Measurements from ENCODE around the gene SSBP4.

The SSBP4 gene

DNA sequence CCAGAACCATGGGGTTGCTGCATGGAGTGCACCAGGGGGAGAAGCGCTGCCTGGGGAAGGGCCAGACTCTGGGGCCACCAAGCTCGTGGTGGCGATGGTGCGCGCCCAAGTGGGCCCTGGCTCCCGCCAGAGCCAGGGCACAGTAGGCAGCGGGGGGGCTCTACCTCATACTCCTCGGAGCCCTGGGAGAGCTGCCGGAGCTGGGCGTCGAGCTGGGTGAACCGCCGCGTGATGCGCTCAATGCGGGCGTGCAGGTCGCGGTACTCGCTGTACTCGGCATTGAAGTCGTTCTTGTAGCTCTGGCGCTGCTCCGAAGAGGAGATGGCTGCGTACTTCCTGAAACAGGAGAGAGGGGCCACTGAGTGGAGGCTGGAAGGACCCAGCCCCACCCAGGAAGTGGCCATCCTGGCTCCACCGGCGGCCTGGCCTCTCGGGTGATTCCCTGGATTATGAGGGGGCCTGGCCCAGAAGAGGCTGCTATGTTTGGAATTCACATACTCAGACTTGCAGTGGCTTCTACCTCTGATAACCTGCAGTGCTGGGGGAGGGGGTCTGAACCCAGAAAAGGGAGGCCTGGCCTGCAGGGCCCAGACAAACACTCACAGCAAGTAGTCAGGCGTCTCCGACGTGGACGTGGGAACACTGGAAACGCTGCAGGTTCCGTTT, 27.1 kb downstream of the SSBP4 start:
- no peak for FAIRE-seq

DNA sequence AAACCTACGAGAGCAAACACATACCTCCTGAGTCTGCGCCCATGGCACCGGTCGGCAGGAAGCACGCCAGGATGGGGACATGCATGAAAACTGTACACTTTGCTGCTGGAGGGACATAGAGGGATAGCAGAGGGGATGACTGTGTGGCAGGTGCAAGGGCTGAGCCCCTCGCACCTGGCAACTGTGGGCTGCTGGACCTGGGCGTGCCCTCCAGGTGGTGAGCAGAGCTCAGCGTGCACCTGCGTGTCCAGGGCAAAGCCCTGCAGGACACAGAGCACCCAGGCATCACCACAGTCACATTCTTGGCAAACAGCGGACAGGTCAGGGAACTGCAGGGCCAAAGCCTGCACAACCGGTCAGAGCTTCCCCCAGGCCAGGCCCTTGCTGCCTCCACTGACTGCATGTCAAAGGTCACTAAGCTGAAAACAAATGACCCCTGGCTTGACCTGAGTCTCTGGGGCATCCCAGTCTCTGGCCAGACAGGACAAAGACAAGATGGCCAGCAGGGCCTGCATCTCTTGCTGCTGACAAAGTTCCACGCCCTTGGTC, 27.7 kb downstream of the SSBP4 start:
- no peak for FAIRE-seq

DNA sequence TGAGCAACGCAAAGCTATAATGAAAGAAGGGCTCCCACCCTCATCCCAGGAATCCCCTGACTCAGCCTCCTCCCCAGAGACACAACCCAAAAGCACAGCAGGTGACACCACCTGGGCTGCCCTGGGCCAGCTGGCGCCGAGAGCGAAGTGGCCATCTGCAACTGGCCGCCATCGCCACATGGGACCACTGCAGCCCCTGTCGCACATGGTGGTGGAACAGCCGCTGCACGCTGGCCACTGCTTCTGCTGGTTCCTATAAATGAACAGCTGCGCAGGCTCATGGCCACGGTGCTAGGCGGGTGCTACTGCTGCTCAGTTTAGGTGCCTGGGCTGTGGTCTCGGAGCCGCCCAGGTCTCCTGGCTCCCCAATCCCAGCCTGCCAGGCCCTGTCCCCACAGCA, 30.4 kb downstream of the SSBP4 start:
- no peak for FAIRE-seq

DNA sequence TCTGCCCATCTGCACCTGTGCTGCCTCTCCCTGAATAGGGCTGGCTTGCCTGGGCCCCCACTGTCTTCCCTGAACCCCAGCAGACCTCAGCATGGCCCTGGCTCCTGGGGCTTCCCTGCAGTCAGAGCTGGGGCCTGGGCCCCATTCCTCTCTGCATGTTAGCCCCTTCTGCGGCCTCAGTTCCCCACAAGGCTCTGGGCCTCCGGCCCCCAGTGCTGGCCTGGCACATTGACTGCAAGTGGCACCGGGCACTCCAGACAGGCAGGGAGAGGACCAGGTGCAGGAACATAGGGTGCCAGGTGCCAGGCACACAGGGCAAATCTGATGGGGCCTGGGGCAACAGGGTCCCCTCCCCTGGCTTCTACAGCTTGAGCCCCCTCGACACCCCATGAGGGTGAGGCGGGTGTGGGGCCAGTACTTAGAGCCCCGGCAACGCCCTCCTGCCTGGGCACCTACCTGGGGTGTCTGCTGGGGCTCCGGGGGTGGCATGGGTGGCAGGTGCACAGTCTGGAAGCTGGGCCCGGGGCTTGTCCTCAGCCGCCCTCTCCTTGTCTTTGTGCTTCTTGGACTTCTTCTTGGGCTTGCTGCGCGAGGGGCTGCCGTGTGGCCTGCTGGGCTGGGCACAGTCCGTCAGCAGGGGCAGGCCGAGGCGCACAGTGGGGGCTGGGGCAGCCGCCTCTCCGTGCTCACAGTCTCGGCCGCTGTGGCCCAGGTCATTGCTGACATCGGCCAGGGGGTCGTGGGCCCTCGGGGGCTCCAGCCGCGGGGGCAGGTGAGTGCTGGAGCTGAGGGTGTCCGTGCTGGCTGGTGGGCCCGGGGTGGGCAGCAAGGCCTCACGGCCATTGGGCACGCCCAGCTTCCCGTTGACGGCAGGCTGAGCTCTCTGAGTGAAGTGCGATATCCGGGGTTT, 31.1 kb downstream of the SSBP4 start:
- no peak for FAIRE-seq

DNA sequence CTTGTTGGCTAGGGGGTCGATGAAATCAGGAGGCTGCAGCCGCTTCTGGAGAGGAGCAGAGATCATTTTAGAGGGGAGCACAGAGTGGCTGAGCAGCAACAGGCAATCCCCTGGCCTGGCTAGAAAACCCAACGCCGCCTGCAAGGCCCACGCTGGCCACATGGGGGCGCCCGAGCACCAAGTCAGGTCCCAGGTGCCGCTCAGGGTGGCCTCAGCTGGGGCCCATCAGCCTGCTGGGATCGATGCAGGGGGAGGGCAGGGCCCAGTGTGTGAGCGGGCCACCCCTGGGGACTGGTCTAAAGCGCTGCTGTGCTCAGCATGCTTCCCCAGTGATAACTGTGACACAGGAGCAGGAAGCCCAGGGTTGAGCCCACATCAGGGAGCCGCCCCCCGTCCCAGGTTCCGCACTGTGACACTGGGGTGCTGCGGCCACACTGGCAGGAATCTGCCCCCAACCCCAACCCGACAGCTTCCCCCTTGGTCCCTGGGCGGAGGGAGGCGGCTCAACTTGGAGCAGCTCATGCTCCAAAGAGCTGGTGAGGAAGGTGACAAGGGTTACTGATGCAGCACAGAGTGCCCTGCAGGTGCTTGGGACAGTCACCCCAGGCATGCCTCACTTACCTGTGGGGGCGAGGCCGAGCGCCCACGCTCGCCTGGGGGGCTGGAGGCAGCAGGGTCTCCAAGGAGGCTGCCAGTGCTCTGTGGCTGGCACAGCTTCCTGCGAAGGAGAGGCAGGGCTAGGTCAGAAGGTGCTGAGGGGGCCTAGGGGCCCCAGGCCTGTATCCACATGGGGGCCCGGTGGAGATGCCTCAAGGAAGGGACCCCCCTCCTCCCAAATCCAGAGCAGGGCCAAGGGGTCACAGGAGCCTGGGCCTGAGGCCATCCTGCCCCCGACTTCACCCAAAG, 32.0 kb downstream of the SSBP4 start:
- no peak for FAIRE-seq

DNA sequence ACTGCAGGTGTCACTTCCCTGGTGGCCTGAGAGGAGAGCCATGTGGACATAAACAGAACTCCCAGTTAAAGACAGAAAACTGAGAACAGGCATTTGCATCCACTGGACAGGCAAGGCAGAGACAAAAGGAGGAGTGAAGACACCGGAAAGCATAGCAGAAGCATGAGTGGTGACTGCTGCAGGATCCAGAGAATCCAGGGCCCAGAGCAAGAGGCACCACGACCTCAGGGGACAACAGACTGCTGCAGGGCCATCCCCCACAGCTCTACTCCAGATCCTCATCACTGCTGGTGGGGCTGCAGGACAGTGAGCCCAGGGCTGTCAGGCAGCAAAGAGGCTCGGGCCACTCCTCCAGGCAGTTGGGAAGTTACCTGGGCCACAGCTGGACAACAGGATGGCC, 33.2 kb downstream of the SSBP4 start:
- FAIRE-seq, result no peak

DNA sequence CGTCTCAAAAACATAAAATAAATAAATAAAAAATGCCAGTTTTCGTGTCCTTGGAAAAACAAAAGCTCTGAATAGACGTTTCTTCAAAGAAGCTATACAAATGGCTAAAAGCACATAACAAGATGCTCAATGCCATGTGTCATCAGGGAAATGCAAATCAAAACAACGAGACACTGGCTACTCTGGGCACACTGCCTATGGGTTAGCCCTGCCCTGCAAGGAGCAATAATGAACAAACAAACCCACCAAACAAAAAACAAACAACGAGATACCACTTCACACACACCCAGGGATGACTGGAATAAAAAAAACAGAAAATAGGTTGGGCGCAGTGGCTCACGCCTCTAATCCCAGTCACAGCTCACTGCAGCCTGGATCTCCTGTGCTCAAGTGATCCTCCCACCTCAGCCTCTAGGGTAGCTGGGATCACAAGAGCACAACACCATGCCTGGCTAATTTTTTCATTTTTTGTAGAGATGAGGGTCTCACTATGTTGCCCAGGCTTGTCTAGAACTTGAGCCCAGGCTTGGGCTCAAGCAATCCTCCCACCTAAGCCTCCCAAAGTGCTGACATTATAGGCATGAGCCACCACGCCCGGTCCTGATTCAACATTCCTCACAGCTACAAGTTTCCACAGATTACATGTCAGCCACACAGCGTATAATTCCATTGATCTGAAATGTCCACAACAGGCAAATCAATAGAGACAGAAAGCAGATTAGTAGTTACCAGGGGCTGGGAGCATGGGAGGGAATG, 34.2 kb downstream of the SSBP4 start:
- FAIRE-seq, result no peak

DNA sequence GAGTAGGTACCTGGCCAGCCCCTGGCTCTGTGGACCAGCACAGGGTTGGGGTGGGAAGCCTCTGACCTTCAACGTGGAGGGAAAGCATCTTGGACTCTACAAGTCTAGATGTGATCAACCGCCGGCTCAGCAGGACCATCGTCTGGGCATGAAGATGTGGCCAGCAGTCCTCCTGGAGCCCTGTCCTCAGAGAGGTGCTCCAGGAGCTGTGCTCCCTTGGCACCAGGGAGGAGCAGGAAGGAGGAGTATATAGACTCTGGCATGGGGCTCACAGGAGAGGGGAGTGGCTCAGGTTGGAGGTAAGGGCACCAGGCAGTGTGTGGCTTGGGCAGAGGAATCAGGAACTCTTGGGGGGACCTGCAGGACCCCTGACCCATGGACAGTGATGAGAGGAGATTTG, 37.1 kb downstream of the SSBP4 start:
- no peak for FAIRE-seq

DNA sequence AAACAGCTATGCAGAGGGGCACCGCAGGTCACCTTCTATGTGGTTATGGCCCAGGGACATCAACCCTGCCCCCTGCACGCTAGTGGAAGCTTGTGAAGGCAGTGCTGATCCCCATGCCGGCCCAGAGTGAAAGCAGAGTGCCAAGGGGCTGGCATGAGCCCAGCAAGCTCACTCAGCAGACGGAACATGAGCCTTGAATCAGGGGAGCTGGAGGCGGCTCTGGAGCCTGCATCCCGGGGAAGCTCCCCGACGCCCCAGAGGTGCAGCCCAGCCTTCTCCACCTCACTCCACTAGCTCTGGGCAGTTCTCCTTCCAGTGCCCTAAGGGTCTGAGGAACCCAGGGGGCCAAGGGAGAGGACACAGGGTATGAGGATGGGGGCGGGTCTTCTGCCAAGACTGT, 37.8 kb downstream of the SSBP4 start:
- no peak for FAIRE-seq

DNA sequence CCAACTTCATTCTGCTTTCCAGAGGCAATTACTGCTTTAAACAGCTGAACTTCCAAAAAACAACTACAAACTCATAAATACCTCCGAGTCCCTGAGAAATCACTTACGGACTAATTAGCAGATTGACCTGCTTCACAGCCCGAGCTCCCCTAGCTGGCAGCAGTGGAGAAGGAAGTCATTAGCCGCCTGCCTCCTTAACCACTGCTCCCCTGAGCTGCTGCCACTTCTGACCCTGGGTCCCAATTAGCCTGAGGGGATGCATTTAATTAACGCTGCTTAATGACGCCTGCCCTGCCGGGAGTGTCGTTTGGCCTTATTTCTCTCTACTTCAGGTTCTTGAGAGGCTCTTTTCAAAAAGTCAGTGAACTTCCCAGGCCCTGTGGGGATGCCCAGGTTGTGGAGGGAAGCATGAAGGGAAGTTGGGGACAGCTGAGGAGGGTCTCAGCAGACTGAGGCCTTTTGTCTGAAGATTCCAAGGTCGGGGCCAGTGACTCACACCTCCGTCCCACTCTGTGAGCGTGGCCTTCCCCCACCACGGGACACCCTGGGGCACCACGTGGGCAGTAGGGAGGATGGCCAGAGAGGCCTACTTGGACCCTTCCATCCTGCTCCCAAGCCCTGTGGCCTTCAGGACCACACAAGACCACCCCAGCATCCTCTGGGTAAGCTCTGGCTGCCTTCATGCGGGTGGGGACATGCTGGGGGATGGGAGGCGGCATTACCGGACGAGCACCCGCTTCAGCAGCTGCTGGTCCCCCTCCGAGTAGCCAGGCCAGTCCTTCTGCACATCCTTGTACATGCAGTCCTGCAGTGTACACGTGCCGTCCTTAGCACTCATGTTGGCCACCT, 38.5 kb downstream of the SSBP4 start:
- FAIRE-seq, result no peak

DNA sequence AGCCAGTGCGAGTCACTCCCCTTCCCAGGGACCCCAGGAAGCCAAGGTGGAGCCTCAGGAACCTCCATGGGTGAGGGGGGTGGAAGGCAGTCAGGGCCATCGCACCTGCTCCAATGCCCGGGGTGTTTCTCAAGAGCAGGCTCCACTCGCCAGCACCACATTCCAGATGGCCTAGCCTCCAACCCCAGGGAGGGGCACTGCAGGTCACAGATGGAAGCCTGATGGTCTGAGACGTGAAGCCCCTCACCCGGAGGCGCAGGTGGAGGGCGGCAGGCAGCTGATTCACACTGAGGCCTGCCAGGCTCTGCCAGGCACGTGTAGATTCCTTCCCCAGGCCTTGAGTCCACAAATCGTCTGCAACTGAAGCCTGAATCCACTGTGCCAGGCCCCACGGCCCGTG, 41.7 kb downstream of the SSBP4 start:
- no peak for FAIRE-seq

DNA sequence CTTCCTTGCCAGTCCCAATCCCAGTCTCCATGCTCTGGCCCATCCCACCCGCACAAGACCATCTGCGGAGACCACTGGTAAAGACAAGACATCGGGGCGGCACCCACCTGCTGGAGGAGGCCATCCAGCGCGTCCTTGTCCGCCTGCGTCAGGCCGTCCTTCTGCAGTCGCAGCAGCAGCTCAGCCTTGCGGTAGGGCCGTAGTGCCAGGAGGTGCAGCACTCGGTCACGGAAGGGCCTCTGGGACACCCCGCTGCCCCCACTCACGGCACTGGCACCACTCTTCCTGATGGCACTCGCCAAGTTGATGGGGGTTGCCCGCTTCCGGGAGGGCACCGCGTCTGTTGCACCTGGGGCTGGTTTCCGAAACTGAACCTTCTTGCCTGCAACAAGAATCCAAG, 42.3 kb downstream of the SSBP4 start:
- no peak for FAIRE-seq

DNA sequence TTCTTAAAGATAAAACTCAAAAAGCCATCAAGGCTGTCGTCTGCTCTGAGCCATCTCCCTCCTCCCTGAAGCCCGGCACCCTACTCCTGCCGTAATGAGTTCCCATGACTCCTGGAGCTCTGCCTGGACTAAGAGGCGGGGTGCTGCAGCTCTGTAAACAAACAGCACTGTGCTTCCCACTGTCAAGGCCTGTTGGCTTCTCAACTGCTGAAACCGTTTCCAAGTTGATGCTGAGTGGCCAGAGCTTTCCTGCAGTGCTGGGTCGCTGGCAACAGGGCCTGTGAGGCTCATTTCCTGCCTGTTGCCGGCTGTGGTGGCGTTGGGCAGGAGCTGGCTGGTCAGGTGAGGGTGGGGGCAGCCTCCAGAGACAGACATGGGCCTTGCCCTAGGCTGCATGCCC, 45.4 kb downstream of the SSBP4 start:
- no peak for FAIRE-seq

DNA sequence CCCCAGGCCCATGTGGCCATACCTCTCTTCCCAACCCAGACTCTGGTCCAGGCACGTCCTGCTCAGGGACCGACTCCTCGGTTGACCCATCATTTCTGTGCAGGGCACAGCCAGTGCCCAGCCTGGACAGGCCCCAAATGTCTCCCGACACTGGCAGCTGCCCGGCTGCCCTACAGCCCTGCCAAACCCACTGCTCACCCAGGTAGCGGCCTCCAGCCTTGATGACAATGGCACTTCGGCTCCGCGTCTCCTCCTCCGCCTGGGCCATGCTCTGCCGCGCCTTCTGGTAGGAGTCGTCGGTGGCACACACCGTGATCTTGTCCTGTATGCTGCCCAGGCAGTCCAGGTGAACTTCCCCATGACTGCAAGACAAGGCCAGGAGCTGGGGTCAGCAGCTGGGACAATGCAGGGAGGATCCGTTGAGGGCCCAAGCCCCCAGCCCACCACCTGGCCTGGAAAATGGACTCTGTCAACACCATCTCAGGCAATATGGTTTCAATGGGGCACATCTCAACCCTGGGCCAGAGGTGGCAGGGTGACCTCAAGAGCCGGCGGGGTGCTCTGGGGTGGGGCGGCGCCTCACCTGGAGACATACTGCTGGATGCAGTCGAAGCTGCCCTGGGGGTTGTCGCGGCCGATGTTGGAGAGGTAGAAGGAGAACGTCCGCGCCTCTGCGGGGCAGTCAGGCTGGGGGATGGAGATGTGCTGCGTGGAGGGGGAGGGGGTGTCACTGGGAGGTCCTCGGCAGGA, 46.2 kb downstream of the SSBP4 start:
- FAIRE-seq, result no peak

DNA sequence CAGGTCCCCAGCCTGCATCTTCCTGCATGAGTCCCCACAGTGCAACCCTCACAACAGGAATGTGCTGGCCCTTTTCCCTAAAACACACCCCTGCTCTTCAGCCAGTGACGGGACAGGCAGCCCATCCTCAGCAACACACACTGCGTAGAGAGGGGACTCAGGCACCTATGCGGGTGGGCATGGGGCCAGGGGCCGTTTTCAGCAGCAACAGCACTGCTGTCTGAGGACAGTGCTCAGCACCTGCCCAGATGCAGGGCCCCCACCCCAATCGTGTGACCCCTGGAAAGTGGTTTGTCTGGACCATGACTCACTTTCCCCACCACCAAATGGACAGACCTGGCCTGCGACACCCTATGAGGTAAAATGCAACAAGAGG, 46.8 kb downstream of the SSBP4 start:
- no peak for FAIRE-seq

DNA sequence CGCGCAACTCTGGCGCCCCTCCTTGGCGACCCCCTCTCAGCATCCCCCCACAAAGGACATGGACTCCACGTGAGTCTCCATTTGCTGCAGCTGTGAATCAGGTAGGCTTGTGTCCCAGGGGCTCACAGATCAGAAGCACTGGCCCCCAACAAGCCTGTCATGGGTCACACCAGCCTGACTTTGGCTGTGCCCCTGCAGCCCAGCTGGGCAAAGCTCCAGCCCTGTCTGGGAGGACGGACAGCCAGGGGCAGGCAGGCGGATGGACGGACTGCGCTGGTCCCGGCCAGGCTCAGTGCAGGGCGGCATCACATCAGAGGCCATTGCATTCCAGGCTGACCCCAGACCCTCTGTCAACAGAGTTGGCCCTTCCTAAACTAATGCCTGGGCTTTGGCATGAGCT, 47.2 kb downstream of the SSBP4 start:
- no peak for FAIRE-seq

DNA sequence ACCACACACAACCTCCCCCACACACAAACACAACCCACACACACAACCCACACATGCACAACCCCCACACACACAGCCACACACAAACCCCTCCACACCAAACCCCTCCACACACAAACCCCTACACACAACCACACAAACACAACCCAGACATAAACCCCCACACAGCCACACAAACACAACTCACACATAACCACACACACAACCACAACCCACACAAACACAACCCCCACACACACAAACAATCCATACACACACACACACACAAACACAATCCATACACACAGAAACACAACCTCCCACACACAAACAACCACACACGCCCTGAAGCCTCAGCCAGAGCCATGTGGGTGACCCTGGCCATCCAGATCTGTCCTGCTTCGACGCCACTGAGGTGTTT, 48.8 kb downstream of the SSBP4 start:
- FAIRE-seq, result no peak

DNA sequence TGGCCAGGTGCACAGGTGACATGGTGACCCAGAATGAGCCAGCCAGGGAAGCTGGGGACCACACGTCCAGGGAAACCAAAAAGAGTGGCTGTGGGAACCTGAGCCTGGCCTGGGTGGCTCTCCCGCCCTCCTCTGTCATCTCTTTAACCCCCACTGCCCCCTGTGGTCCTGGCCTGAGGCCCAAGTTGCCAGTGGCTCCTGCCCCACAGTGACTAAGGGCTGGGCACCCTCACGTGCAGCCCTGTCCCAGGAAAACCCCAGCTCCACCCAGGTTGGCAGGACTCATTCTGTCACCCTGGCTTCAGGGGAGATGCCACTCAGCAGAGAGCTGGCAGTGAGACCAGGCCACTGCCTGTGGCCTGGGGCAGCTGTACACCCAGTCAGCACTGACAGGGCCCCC, 49.3 kb downstream of the SSBP4 start:
- FAIRE-seq, result no peak

DNA sequence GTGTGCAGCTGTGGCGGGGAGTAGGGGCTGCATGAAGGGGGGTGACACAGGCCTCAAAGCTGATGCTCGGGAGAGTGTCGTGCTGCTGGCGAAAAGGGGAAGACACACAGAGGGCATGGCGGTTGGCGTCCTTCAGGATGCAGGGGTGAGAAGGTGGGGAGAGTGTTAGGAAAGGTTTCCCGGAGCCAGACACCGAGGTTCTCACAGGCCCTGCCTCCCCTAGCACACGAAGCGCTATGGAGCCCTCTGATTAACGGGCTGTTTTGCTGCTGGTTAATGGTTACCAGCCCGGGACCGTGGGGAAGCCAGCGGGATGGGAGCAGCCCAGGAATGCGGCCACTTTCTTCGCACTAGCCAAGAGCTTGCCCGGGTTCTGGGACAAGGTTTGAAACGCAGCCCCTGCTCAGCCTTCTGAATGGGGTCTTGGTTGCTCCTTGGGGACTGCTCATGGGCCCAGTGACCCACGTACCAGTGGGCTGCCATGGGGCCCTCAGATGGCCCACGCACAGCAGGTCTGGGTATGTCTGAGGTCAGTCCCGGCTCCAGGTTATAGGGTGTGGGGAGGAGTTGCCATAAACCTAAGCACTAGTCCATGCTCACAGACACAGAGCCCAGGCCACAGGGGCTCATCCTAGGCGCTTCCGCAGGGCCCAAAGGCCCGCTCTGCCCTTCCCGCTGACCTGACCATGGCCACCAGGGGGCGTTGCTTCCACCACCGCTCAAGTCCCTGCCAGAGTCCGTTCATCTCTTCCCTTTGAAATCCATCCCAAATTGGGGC, 50.1 kb downstream of the SSBP4 start:
- FAIRE-seq, result no peak

DNA sequence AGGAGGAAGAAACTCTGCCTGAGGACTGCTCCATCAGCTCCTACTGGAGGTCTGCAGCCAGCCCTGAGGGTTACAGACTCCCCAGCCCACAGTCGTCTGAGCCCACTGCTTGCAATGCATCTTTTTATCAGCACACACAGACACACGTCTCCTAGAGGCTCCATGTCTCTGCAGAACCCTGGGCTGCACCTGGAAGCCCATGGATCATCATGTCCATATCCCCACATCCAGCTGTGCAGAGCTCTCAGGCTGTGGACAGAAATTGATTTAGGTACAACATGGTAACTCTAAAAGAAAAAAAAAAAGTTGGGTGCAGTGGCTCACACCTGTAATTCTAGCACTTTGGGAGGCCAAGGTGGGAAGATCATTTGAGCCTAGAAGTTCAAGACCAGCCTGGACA, 51.6 kb downstream of the SSBP4 start:
- FAIRE-seq, result no peak
